Measurements from ENCODE around the gene SERPINA3. TPM values are rescaled to one million over a fixed set of nuclear protein-coding genes. Genes with fewer than 3 reads are reported as not detected.
"Not testable (repeated sequence)": the region's sequence is repeated elsewhere in the genome, so short reads cannot be mapped to it uniquely, and the experiment has no call there.

SERPINA3 gene
- polyA plus RNA-seq, 3 donors = 0.14 to 0.40 (median 0.19) TPM

- DNase-seq (ENCODE audit: low read depth in 3 of 3, low spot score in 2 of 3) = no peak
Observed at GRCh38 chr14:94583557-94583956, 28.6 kb upstream of the SERPINA3 start.

- no peak for DNase-seq (ENCODE audit: low read depth in 3 of 3, low spot score in 2 of 3)
Observed at GRCh38 chr14:94584591-94585280, 27.5 kb upstream of the SERPINA3 start.

GRCh38 chr14:94586635-94587034 lies 25.6 kb upstream of the SERPINA3 start:
- DNase-seq (ENCODE audit: low read depth in 3 of 3, low spot score in 2 of 3) = no peak

GRCh38 chr14:94588311-94588710 lies 23.9 kb upstream of the SERPINA3 start:
- no peak for DNase-seq (ENCODE audit: low read depth in 3 of 3, low spot score in 2 of 3)

DNA sequence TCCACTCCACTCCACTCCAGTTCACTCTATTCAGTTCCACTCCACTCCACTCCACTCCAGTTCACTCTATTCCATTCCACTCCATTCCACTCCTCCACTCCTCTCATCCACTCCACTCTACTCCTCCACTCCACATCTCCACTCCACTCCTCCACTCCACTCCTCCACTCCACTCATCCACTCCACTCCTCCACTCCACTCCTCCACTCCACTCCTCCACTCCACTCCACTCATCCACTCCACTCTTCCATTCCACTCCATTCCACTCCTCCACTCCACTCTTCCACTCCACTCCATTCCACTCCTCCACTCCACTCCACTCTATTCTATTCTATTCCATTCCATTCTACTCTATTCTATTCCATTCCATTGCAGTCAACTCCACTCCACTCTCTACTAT lies 21.1 kb upstream of the SERPINA3 start:
- no peak for DNase-seq (ENCODE audit: low read depth in 3 of 3, low spot score in 2 of 3)

- DNase-seq (ENCODE audit: low read depth in 3 of 3, low spot score in 2 of 3) = no peak
Observed at GRCh38 chr14:94591871-94592270, 20.3 kb upstream of the SERPINA3 start.

DNA sequence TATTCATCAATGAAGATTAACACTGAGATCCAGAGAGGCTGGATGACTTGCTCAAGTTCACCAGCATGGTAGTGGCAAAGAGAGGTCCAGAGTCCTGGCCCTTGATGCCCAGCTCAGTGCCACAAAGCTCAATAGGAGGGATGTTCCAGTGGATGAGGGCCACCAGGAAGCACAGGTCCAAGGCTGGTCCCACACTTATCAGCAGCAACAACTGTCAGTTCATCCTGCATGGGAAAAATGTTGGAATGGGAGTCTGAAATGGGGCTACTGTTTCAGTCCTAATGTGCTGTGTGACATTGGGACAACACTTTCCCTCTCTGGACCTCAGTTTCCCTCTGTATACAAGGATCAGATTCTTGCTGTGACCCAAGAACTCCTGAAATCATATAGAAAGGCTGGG lies 19.7 kb upstream of the SERPINA3 start:
- no peak for DNase-seq (ENCODE audit: low read depth in 3 of 3, low spot score in 2 of 3)

- DNase-seq (ENCODE audit: low read depth in 3 of 3, low spot score in 2 of 3) = no peak
Observed at GRCh38 chr14:94593376-94593748, 18.8 kb upstream of the SERPINA3 start.

DNA sequence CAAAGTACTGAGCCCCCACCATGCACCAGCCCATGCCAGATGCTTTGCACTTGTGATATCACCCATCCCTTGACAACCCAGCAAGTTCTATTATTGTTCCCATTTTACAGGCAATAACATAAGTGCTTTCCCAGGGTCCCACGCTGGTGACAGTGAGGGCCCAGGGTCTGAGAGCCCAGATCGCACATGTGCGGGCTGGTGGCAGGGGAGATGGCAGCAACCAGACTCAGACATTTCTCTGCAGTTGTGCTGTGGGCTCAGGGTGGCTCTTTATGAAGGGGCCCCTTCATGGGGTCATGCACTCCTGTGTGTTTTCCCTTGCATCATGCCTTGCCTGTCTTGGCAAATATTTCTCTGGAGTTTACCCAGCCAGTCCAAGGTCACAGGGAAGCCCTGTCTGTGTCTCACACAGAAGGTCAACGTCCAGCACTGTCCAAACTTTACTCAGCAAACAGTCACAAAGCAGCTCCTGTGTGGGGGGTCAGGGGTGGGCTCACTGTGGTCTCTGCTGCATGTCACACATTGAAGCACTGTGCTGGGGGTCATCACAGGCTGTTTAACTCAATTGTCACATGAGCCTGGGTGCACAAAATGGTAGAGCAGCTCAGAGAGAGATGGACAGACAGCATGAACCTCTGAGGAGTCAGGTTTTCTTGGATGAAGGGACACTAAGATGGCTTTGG lies 18.3 kb upstream of the SERPINA3 start:
- DNase-seq (ENCODE audit: low read depth in 3 of 3, low spot score in 2 of 3) = no peak

DNA sequence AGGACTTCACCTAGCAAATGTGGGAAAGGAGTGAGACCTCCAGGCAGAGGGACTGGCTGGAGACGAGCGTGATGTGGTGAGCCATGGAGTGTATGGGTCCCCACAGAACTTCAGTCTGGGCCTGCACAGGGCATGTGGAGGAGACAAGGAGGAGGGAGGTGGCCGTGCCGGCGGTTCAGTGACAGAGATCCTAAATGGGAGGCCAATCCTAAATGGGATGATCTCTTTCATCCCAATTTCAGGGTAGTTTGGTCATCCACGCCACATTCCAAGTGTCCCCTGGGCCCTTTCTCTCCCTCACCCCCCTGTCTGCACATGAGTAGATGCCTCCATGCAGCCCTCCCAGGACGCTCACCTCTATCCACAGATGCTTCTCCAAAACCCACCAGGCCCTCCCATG lies 17.8 kb upstream of the SERPINA3 start:
- DNase-seq (ENCODE audit: low read depth in 3 of 3, low spot score in 2 of 3) = no peak

DNA sequence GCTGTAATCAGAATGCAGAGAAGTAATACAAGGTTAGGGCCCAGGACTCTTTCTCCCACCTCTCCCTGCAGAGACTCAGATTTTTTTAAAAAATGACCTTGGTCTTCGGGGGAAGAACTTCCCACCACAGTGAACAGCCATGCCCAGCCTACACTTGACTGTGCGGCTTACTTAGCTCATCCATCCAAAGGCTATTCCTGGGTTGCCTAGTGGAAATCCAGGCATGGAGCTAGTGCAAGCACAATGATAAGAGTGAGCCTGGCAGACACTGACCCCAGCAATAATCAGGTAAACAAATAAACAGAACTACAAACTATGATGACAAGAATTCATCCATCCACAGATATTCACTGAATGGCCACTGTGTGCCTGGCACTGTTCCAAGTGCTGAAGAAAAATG lies 16.3 kb upstream of the SERPINA3 start:
- no peak for DNase-seq (ENCODE audit: low read depth in 3 of 3, low spot score in 2 of 3)

- DNase-seq (ENCODE audit: low read depth in 3 of 3, low spot score in 2 of 3) = no peak
Observed at GRCh38 chr14:94596361-94596760, 15.8 kb upstream of the SERPINA3 start.

DNA sequence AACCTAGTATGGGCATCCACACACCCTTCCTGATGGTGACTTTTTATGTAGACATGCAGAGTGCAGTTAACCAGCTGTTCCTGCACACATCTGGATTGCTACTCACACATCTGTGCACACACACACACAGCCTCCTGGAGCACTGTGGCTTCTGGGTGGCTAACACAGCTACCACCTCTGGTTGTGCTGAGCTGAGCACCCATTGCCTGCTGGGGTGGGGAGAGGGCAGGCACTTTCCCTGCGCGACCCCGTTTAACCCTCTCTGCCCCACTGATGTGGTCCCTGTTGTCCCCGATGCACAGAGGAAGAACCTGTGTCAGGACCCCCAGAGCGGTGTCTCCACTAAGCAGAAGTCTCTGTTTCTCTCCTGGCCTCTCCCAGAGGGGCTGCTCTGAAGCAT lies 14.4 kb upstream of the SERPINA3 start:
- no peak for DNase-seq (ENCODE audit: low read depth in 3 of 3, low spot score in 2 of 3)

DNA sequence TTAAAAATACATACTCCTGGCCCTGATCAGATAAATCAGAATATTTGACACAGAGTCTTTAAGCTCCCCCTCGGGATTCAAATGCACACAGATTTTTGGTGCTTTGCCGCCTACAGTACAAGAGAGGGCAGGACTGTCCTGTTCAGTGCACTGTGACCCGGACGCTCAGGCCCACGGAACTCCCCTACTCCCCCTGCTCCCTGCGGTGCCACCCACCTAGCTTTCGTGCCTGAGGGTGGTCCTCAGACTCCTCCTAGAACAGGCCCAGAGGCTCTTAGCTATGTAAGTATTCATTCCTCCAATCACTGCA lies 13.7 kb upstream of the SERPINA3 start:
- DNase-seq (ENCODE audit: low read depth in 3 of 3, low spot score in 2 of 3) = no peak

DNA sequence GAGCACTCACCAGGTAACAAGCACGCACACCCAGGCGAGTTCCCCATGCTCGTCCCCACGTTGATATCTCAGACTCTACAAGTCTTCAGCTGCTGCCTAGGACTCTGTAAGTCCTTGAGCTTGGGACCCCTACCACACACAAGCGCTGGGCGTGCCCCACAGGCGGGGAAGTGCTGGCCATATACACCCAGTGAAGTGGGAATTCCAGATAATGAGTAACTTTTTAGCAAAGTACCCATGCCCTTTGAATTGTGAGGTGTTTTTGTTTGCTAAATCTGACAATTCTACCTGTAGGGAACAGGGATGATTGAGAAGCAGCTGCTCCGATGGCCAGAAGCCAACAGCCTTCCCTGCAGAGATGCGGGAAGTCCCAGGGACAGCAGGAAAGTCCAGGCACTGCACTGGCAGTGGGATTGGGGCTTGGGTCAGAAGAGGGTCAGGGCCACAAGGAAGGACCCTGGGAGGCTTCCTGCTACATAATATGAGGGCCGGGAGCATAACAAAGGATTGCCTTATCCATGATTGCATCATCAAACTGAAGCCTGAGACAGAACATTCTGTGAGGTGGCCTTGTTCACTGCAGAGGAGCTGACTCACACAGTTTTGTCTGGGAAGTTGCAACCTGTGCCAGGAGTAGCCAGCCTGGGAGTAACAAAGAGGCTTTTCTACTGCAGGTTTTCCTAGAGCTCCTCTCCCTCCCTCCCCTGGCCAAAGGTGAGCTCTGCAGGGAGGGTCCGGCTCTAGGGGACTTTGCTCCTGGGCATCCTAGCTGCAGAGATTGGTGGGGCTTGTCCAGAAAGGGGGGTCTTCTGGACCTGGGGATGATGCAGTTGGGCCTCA lies 13.2 kb upstream of the SERPINA3 start:
- DNase-seq (ENCODE audit: low read depth in 3 of 3, low spot score in 2 of 3) = no peak

DNA sequence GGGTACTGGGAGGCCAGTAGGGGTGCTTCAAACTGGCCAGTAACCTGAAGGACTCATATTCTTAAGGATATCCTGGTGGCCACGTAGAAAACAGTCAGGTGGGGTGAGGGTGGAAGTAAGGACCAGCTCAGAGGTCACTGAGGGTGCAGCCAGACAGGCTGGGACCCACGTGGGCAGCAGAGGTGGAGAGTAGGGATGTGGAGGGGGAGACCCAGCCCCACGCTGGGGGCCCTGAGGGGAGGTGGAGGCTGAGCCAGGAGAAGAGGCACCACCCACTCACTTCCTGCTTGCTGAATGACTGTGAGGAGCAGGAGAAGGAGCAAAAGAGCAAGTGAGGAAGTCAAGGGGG lies 12.6 kb upstream of the SERPINA3 start:
- DNase-seq (ENCODE audit: low read depth in 3 of 3, low spot score in 2 of 3) = no peak

DNA sequence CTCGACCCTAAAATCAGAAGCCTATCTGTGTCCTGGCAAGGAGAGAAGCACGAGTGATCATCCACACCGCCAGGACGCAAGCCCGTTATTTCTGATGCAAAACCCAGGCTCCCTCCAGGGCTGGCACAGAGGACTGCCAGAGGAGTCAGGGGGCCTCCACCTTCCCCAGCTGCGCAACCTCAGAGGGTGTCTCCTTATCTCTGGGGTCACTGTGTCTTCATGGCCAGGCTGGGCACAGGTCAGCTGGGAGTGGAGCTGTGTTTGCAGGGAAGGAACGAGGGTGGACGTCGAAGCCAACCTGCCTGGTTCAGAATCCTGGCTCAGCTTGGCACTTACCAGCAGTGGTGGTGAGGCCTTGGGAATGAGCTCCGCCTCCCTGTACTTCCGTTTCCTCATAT lies 12.0 kb upstream of the SERPINA3 start:
- no peak for DNase-seq (ENCODE audit: low read depth in 3 of 3, low spot score in 2 of 3)

GRCh38 chr14:94601884-94602391 lies 10.3 kb upstream of the SERPINA3 start:
- DNase-seq (ENCODE audit: low read depth in 3 of 3, low spot score in 2 of 3) = no peak

DNA sequence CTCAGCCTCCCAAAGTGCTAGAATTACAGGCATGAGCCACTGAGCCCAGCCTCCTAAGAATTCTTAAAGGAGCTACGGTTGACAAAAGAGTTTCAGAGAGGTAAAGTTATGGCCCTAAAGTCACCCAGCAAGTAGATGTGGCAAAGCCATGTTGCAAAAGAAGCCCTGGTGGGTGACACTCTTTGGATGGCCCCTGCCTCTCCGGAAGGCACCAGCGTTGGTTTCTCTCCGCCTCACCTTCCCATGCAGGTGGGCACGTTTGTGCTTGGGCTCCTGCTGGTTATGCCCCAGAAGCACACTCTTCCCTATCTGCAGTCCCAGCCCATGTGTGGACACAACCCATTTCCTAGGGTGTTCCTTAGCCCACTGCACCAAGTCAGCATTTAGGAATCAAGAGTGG lies 9.5 kb upstream of the SERPINA3 start:
- DNase-seq (ENCODE audit: low read depth in 3 of 3, low spot score in 2 of 3) = no peak

DNA sequence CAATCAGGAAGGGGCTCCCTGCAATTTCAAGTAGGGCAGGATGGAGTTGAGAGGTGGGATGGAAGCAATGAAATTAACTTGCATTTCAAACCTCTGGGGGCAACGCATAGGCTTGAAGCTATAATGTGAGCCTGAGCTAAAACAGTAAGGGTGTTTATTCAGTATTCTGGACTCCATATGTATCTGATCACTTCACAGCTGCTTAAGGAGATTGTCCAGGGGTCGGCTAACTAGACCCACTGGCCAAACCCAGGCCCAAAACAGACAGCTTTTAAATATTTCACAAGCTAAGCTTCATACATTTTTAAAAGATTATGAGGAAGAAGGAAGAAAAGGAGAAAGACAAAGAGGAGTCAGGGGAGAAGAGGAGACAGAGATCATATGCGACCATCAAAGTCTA lies 6.8 kb upstream of the SERPINA3 start:
- no peak for DNase-seq (ENCODE audit: low read depth in 3 of 3, low spot score in 2 of 3)

DNA sequence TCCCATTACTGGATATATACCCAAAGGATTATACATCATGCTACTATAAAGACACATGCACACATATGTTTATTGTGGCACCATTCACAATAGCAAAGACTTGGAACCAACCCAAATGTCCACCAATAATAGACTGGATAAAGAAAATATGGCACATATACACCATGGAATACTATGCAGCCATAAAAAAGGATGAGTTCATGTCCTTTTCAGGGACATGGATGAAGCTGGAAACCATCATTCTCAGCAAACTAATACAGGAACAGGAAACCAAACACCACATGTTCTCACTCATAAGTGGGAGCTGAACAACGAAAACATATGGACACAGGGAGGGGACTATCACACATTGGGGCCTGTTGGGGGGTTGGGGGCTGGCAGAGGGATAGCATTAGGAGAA lies 3.2 kb upstream of the SERPINA3 start:
- not testable (repeated sequence) for DNase-seq (ENCODE audit: low read depth in 3 of 3, low spot score in 2 of 3)

- DNase-seq (ENCODE audit: low read depth in 3 of 3, low spot score in 2 of 3) = no peak
Observed at GRCh38 chr14:94611179-94611578, 1.0 kb upstream of the SERPINA3 start.

Data from right renal cortex interstitium (tissue), 3 donors.